Ovary (tissue), 9 donors: ENCODE results near the gene UBA52. TPM values are rescaled to one million over a fixed set of nuclear protein-coding genes. Genes with fewer than 3 reads are reported as not detected.

Source experiments
- DNase-seq, 5 donors: peaks; one replicate each; pipeline ENCODE4 v3.0.0-alpha.2; 2019 to 2020
- H3K27ac ChIP-seq, 2 donors: fragments of 200-600 bp; one replicate each; pipeline versions ENCODE4 v1.5.1 to v1.8.0; 2019 to 2022
- H3K27me3 ChIP-seq: fragments of 200-600 bp; one replicate; pipeline ENCODE4 v1.8.0; 2022
- H3K36me3 ChIP-seq: fragments of 200-600 bp; sonication (generic); one replicate; pipeline ENCODE4 v1.5.1; 2019
- H3K4me1 ChIP-seq: one replicate; pipeline ENCODE4 v1.8.1; 2013; ENCODE audit warnings: mild to moderate bottlenecking, moderate library complexity; ENCODE audit not compliant: insufficient read depth
- H3K4me3 ChIP-seq: fragments of 200-600 bp; sonication (generic); one replicate; pipeline ENCODE4 v1.5.1; 2017
- H3K9me3 ChIP-seq, 2 donors: fragments of 200-600 bp in 1 of 2; sonication (generic) in 1 of 2; one replicate each; pipeline versions ENCODE4 v1.5.1 to v1.8.1; 2013 to 2019; ENCODE audit warnings: mild to moderate bottlenecking in 1 of 2, moderate library complexity in 1 of 2
- EP300 ChIP-seq: sonication (generic); formaldehyde crosslinking; IDR thresholded peaks from one replicate; pipeline ENCODE4 v1.6.1; 2017; ENCODE audit warnings: antibody characterized with exemption
- POLR2A ChIP-seq: fragments of 450-650 bp; IDR thresholded peaks from one replicate; pipeline ENCODE4 v1.6.1; 2017; ENCODE audit warnings: antibody characterized with exemption, mild to moderate bottlenecking, moderate library complexity
- WGBS, 3 donors: extraction: QIAGEN DNeasy Blood & Tissue Kit in 1 of 3; methylation state at CpG; one replicate each; pipeline versions ENCODE4 v1.1.5 to v1.1.7; 2013 to 2017; 5-methylcytosine and 5-hydroxymethylcytosine counted together
- intact Hi-C, 4 donors: fragments of 100-400 bp; cut with DNase I; formaldehyde crosslinking; loops; one replicate each; pipeline versions ENCODE4 v1.11.0 to v1.15.1; 2022 to 2023
- polyA plus RNA-seq, 2 donors: library from polyadenylated mRNA; stranded (reverse); fragments of 200-250 nt in 1 of 2; fragments of 350-450 nt in 1 of 2; fragmentation: Illumina TruSeq in 1 of 2; extraction: RNeasy Lipid Tissue Mini Kit (QIAGEN cat#74804) in 1 of 2; gene quantifications; one replicate each; pipeline ENCODE4 v1.2.3, GENCODE V29; 2013 to 2014
- total RNA-seq, 7 donors: library from RNA; depleted of rRNA in 2 of 7; stranded (reverse); fragments of >200 nt in 2 of 7; fragmentation: NEBNext Ultra II Directional in 3 of 7; extraction: Animal tissue kit (Norgen Biotek cat#: 25700) in 3 of 7; gene quantifications; one replicate each; pipeline versions ENCODE4 v1.1.0 to v1.2.4, GENCODE V29; 2016 to 2023
- TF ChIP-seq, protein P1 (sequence below), 3 donors: fragments of 450-650 bp in 2 of 3; fragments of 200-600 bp in 1 of 3; IDR thresholded peaks; one replicate each; pipeline versions ENCODE4 v1.5.1 to v1.8.0; 2016 to 2022; ENCODE audit warnings: antibody characterized with exemption in 3 of 3, mild to moderate bottlenecking in 1 of 3
- donor health status: DM: no; HTN: no; CAD: no; lungs with moderate emphysema.
- donor health status: DM: no; HTN: no; CAD: no.
- donor health status: Bipolar disorder and iron deficiency.
- donor health status: DM: yes; HTN: yes; CAD: no.
- donor health status: DM: no; HTN: no; CAD: no.
- donor health status: DM: yes; HTN: yes; CAD: no.

The UBA52 gene
- total and polyA plus RNA-seq, 9 donors = 1,269 to 1,882 (median 1,409) TPM

DNA sequence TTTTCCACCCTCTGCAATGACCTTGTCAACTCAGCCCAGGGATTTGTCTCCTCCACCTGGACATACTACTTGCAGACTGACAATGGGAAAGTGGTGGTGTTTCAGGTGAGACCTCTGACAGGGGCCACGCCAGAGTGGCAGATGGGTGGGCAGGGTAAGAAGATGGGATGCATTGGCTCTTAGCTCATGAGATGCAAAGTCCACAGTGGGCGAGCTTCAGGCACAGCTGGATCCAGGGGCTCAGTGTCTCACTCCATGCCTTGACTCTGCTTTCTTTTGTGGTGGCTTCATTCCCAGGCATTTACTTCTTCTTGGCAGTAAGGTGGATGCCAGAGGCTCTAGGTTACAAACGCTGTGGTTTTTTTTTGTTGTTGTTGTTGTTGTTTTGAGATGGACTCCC is 44.4 kb downstream of the UBA52 start:
- Histone ChIP-seq H3K27ac (no peak overlapping the region), H3K9me3 (no peaks in the 10 kb centered on the region), H3K4me1 (peaks cover 3% of the 10 kb centered on the region), H3K36me3 (no peaks in the 10 kb centered on the region), H3K27me3 (peaks cover 3% of the 10 kb centered on the region), H3K4me3 (no peak overlapping the region)
- intact Hi-C loops = no loop called here
- TF ChIP-seq EP300 (no peak), POLR2A (no peak)
- TF ChIP-seq, protein P1, sequence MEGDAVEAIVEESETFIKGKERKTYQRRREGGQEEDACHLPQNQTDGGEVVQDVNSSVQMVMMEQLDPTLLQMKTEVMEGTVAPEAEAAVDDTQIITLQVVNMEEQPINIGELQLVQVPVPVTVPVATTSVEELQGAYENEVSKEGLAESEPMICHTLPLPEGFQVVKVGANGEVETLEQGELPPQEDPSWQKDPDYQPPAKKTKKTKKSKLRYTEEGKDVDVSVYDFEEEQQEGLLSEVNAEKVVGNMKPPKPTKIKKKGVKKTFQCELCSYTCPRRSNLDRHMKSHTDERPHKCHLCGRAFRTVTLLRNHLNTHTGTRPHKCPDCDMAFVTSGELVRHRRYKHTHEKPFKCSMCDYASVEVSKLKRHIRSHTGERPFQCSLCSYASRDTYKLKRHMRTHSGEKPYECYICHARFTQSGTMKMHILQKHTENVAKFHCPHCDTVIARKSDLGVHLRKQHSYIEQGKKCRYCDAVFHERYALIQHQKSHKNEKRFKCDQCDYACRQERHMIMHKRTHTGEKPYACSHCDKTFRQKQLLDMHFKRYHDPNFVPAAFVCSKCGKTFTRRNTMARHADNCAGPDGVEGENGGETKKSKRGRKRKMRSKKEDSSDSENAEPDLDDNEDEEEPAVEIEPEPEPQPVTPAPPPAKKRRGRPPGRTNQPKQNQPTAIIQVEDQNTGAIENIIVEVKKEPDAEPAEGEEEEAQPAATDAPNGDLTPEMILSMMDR (IDR thresholded peaks at IDR 0.05) = no peak
- 87 to 97% (median 94%) methylated on average over 3 of the region's 3 CpGs for WGBS, 3 donors
- DNase-seq = no peak

DNA sequence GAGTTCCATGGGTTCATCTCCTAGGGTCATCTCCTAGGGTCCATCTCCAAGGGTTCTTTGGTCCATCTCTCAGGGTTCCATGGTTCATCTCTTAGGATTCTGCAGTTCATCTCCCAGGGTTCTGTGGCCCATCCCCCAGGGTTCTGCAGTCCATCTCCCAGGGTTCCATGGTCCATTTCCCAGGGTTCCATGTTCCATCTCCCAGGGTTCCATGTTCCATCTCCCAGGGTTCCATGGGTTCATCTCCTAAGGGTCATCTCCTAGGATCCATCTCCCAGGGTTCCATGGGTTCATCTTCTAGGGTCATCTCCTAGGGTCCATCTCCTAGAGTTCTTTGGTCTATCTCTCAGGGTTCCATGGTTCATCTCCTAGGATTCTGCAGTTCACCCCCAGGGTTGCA is 45.9 kb downstream of the UBA52 start:
- Histone ChIP-seq H3K4me1 (peaks cover 3% of the 10 kb centered on the region), H3K4me3 (no peak overlapping the region), H3K36me3 (no peaks in the 10 kb centered on the region), H3K27ac (no peak overlapping the region), H3K9me3 (no peaks in the 10 kb centered on the region), H3K27me3 (peaks cover 3% of the 10 kb centered on the region)
- no peak for TF ChIP-seq EP300
- TF ChIP-seq, protein P1 (IDR thresholded peaks at IDR 0.05) = no peak
- no peak for TF ChIP-seq POLR2A
- intact Hi-C loops = no loop called here
- no peak for DNase-seq

DNA sequence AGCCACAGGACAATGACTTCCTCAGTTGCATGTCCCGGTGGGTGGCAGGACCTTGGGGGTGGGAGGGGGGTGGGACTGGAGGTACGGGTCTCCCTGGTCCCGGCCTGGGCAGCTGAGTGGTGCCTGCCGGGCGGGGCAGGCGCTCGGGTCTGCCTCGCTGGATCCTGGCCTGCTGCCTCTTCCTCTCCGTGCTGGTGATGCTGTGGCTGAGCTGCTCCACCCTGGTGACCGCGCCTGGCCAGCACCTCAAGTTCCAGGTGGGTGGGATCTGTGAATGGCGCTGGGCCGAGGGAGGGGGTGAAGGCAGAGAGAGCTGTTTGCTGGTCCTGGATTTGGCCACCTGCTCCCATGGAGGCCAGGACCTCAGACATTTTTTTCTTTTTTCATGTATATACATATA is 46.6 kb downstream of the UBA52 start:
- H3K27me3 ChIP-seq = no peaks in the 10 kb centered on the region
- intact Hi-C loops = no loop called here
- 91 to 95% (median 91%) methylated on average over 13 of the region's 13 CpGs for WGBS, 3 donors
- H3K9me3 ChIP-seq = no peaks in the 10 kb centered on the region
- TF ChIP-seq, protein P1 (IDR thresholded peaks at IDR 0.05) = no peak
- TF ChIP-seq POLR2A (no peak), EP300 (no peak)
- DNase-seq = no peak
- no peaks in the 10 kb centered on the region for H3K4me1 ChIP-seq
- H3K27ac ChIP-seq = no peak overlapping the region
- no peaks in the 10 kb centered on the region for H3K36me3 ChIP-seq
- no peak overlapping the region for H3K4me3 ChIP-seq

DNA sequence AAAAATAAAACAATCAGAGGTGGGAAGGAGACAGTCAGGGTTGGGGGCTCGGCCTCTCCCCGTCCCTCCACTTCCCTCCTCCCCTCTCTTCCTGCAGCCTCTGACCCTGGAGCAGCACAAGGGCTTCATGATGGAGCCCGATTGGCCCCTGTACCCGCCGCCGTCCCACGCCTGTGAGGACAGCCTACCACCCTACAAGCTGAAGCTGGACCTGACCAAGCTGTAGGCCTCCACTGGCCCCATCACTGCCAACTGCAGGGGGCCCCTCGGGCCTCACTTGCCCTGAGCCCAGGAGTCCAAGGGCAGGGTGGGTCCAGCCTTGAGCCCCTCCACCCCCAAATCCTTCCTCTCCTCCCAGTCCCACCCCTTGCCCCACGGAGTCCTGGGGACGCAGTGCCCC is 48.7 kb downstream of the UBA52 start:
- Histone ChIP-seq H3K4me3 (no peak overlapping the region), H3K9me3 (no peaks in the 10 kb centered on the region), H3K4me1 (no peaks in the 10 kb centered on the region), H3K27me3 (no peaks in the 10 kb centered on the region), H3K27ac (no peak overlapping the region), H3K36me3 (no peaks in the 10 kb centered on the region)
- intact Hi-C loops = no loop called here
- no peak for TF ChIP-seq POLR2A
- TF ChIP-seq EP300 = no peak
- TF ChIP-seq, protein P1 (IDR thresholded peaks at IDR 0.05) = no peak
- 80 to 90% (median 85%) methylated on average over 10 of the region's 10 CpGs for WGBS, 3 donors
- DNase-seq = no peak

DNA sequence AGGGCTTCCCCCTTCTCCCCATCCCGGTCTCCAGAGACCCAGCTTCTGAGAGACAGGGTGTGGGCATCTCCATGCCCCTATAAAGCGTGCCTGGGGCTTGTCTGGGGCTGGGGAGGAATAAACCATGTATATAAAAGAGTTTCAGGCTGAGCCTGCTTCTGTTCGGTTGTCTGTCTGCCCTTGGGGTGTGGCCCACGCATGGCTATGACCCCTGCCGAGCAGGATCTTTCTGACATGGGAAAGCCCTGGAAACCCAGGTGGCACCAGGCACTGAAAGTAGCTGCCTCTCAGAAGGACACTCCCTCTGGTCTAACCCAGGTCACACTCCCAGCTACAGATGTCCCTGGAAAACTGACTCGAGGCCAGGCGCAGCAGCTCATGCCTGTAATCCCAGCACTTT is 49.2 kb downstream of the UBA52 start:
- Histone ChIP-seq H3K27ac (no peak overlapping the region), H3K27me3 (no peaks in the 10 kb centered on the region), H3K9me3 (no peaks in the 10 kb centered on the region), H3K4me1 (no peaks in the 10 kb centered on the region), H3K4me3 (no peak overlapping the region), H3K36me3 (no peaks in the 10 kb centered on the region)
- WGBS, 3 donors = 74 to 83% (median 82%) methylated on average over 7 of the region's 7 CpGs
- TF ChIP-seq POLR2A (no peak), EP300 (no peak)
- TF ChIP-seq, protein P1 (IDR thresholded peaks at IDR 0.05) = no peak
- intact Hi-C loops = no loop called here
- no peak for DNase-seq
